Left lung (tissue), 10 donors: ENCODE data around the gene MEP1B. TPM values are rescaled to one million over a fixed set of nuclear protein-coding genes. Genes with fewer than 3 reads are reported as not detected.
"Not testable (repeated sequence)": the region's sequence is repeated elsewhere in the genome, so short reads cannot be mapped to it uniquely, and the experiment has no call there.

Source experiments
- ATAC-seq: fragments of 200-7000 bp; cut with Tn5 transposase; one replicate; pipeline ENCODE4 v1.9.1; 2020; ENCODE audit warnings: moderate library complexity
- DNase-seq, 4 donors: peaks; one replicate each; pipeline ENCODE4 v3.0.0-alpha.2; 2013 to 2020
- H3K27ac ChIP-seq, 2 donors: fragments of 200-600 bp; sonication (generic) in 1 of 2; one replicate each; pipeline versions ENCODE4 v1.5.0 to v1.8.0; 2020 to 2021
- H3K27me3 ChIP-seq, 2 donors: fragments of 200-600 bp; sonication (generic) in 1 of 2; one replicate each; pipeline versions ENCODE4 v1.5.0 to v1.8.0; 2020 to 2021
- H3K36me3 ChIP-seq, 2 donors: fragments of 200-600 bp; sonication (generic) in 1 of 2; one replicate each; pipeline versions ENCODE4 v1.5.0 to v1.8.0; 2020 to 2021
- H3K4me1 ChIP-seq, 2 donors: fragments of 200-600 bp; one replicate each; pipeline ENCODE4 v1.8.0; 2021
- H3K4me3 ChIP-seq, 2 donors: fragments of 200-600 bp; sonication (generic) in 1 of 2; one replicate each; pipeline versions ENCODE4 v1.5.0 to v1.8.0; 2020 to 2021; ENCODE audit warnings: mild to moderate bottlenecking in 1 of 2
- H3K9me3 ChIP-seq, 2 donors: fragments of 200-600 bp; sonication (generic) in 1 of 2; one replicate each; pipeline versions ENCODE4 v1.5.0 to v1.8.0; 2020 to 2021
- CTCF ChIP-seq, 2 donors: fragments of 200-600 bp; sonication (generic) in 1 of 2; IDR thresholded peaks; one replicate each; pipeline versions ENCODE4 v1.5.0 to v1.8.0; 2021; ENCODE audit warnings: antibody characterized with exemption in 2 of 2
- intact Hi-C, 2 donors: fragments of 100-400 bp; cut with DNase I; formaldehyde crosslinking; loops; one replicate each; pipeline versions ENCODE4 v1.11.2 to v1.14.2; 2022
- polyA plus RNA-seq, 6 donors: library from polyadenylated mRNA; unstranded; fragments of 120-200 nt; gene quantifications; one replicate each; pipeline ENCODE4 v1.2.1, GENCODE V29; 2013; ENCODE audit not compliant: insufficient read length in 6 of 6
- total RNA-seq, 2 donors: library from RNA; stranded (reverse); fragmentation: NEBNext Ultra II Directional; extraction: Animal tissue kit (Norgen Biotek cat#: 25700); gene quantifications; one replicate each; pipeline ENCODE4 v1.2.1, GENCODE V29; 2021
- donor health status: DM: no; HTN: yes; CAD: no.
- donor health status: DM: no; HTN: no; CAD: no.

MEP1B gene
- total and polyA plus RNA-seq, 8 donors, result 0.07 to 0.47 (median 0.15) TPM; not detected in 2

GRCh38 chr18:32209685-32210445, 20.0 kb downstream of the MEP1B start:
- H3K27me3 ChIP-seq, result no peaks in the 10 kb centered on the region
- no peaks in the 10 kb centered on the region for H3K36me3 ChIP-seq
- no peak for DNase-seq
- no peak for TF ChIP-seq CTCF (IDR thresholded peaks at IDR 0.05)
- no peaks in the 10 kb centered on the region for H3K4me1 ChIP-seq
- ATAC-seq, result no peak
- H3K4me3 ChIP-seq, result no peak overlapping the region
- no peaks in the 10 kb centered on the region for H3K9me3 ChIP-seq
- intact Hi-C loops, result no loop called here
- H3K27ac ChIP-seq, result no peak overlapping the region

- Histone ChIP-seq H3K27me3 (no peaks in the 10 kb centered on the region), H3K27ac (no peak overlapping the region), H3K9me3 (no peaks in the 10 kb centered on the region), H3K36me3 (no peaks in the 10 kb centered on the region), H3K4me3 (no peak overlapping the region), H3K4me1 (no peaks in the 10 kb centered on the region)
- peak in 2 of 4 donors; percentile 13 to 43 for DNase-seq
- intact Hi-C loops, result no loop called here
- no peak for TF ChIP-seq CTCF (IDR thresholded peaks at IDR 0.05)
- peak; percentile 94 for ATAC-seq
These were observed 23.9 kb downstream of the MEP1B start for GRCh38 chr18:32213693-32214092.

GRCh38 chr18:32216390-32216789, 26.6 kb downstream of the MEP1B start:
- TF ChIP-seq CTCF (IDR thresholded peaks at IDR 0.05), result no peak
- ATAC-seq (no peak), DNase-seq (no peak)
- Histone ChIP-seq H3K27ac (no peak overlapping the region), H3K27me3 (no peaks in the 10 kb centered on the region), H3K9me3 (no peaks in the 10 kb centered on the region), H3K4me1 (no peaks in the 10 kb centered on the region), H3K4me3 (no peak overlapping the region), H3K36me3 (no peaks in the 10 kb centered on the region)
- intact Hi-C loops, result no loop called here

GRCh38 chr18:32219431-32220018, 29.7 kb downstream of the MEP1B start:
- intact Hi-C loops, result no loop called here
- DNase-seq (no peak), ATAC-seq (no peak)
- TF ChIP-seq CTCF (IDR thresholded peaks at IDR 0.05), result no peak
- no peak overlapping the region for H3K27ac ChIP-seq
- no peak overlapping the region for H3K4me3 ChIP-seq
- no peaks in the 10 kb centered on the region for H3K36me3 ChIP-seq
- H3K4me1 ChIP-seq, result no peaks in the 10 kb centered on the region
- no peaks in the 10 kb centered on the region for H3K9me3 ChIP-seq
- no peaks in the 10 kb centered on the region for H3K27me3 ChIP-seq

GRCh38 chr18:32233348-32233747, 43.5 kb downstream of the MEP1B start:
- DNase-seq, intact Hi-C loops, ATAC-seq, H3K27ac ChIP-seq, H3K27me3 ChIP-seq, H3K9me3 ChIP-seq, H3K4me3 ChIP-seq, H3K36me3 ChIP-seq, H3K4me1 ChIP-seq: not testable (repeated sequence)
